ENCODE results near the gene CFAP46.

DNA sequence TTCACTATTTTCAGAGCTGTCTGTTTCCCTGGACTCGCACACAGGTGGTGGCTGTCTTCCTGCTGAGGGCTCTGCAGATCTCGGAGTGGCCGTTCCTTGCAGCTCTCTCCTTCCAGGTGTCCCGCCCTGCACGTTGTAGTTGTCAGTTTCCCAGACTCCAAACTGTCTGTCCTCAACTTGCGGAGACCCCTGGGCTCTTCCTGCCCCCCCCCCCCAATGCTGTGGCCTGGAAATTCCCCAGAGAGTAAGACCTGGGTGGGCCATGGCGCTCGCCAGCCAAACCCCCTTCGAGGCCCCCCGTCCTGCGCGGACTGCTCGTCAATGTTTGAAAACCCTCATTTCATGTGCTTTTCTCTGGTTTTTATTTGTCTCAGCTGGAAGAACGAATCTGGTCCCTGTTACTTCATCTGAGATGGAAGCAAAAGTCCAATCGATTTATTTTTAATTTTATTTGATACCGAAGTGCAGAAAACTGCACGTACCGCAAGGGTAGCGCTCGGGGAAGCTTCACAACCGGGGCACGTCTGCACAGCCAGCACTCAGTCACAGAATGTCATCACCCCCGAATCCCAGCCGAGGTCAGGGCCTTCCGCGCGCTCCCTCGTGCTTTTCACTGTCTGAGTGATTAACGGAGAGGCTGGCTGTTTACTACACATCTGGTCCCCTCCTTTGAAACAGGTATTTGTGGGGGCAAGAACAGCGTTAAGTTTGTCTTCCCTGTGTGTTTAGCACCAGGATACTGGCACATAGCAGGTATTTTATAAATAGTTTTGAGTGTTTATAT, 110.0 kb downstream of the CFAP46 start:
- TF ChIP-seq, protein P1, sequence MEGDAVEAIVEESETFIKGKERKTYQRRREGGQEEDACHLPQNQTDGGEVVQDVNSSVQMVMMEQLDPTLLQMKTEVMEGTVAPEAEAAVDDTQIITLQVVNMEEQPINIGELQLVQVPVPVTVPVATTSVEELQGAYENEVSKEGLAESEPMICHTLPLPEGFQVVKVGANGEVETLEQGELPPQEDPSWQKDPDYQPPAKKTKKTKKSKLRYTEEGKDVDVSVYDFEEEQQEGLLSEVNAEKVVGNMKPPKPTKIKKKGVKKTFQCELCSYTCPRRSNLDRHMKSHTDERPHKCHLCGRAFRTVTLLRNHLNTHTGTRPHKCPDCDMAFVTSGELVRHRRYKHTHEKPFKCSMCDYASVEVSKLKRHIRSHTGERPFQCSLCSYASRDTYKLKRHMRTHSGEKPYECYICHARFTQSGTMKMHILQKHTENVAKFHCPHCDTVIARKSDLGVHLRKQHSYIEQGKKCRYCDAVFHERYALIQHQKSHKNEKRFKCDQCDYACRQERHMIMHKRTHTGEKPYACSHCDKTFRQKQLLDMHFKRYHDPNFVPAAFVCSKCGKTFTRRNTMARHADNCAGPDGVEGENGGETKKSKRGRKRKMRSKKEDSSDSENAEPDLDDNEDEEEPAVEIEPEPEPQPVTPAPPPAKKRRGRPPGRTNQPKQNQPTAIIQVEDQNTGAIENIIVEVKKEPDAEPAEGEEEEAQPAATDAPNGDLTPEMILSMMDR (IDR thresholded peaks at IDR 0.05 in 8 of 11, conservative IDR thresholded peaks at IDR 0.05 in 3 of 11) = no peak
- no peak for TF ChIP-seq POLR2A (IDR thresholded peaks at IDR 0.05)

All from spleen (tissue), 7 donors.